ENCODE measurements around the gene KANK4. TPM values are rescaled to one million over a fixed set of nuclear protein-coding genes. Genes with fewer than 3 reads are reported as not detected.

The KANK4 gene
- total and polyA plus RNA-seq, 2 of the 4 experiments (the other 2 are of a cell fraction), result not detected

GRCh38 chr1:62361431-62361830 is 42.2 kb upstream of the KANK4 start:
- H4K20me1 ChIP-seq (ENCODE audit: insufficient read depth, low read length), result no peaks in the 10 kb centered on the region
- H3K9me1 ChIP-seq (ENCODE audit: insufficient read depth, low read length), result no peaks in the 10 kb centered on the region
- WGBS, 2 experiments (ENCODE audit: extremely low coverage in 2 of 2, insufficient read length in 1 of 2), result 46% methylated on average over 2 of the region's 4 CpGs; no CpG with 5 or more reads in 1 of the 2 experiments
- BruUV-seq (replicated peaks), result no TSS peak
- H3K36me3 ChIP-seq (ENCODE audit: control insufficient read depth, insufficient read depth, low read length), result no peaks in the 10 kb centered on the region
- no peaks in the 10 kb centered on the region for H3K9me3 ChIP-seq (ENCODE audit: control insufficient read depth, insufficient read depth, low read length)
- H3K4me3 ChIP-seq (ENCODE audit: insufficient read depth, low read depth, low read length), result no peak overlapping the region
- H3K14ac ChIP-seq (replicated peaks; ENCODE audit: low read depth, low read length), result no peak overlapping the region
- H2AFZ ChIP-seq (replicated peaks; ENCODE audit: low read length, poor library complexity), result no peak overlapping the region
- no peak for ATAC-seq (ENCODE audit: low read depth)
- H3K27me3 ChIP-seq (ENCODE audit: control insufficient read depth, insufficient read depth, low read length), result no peaks in the 10 kb centered on the region
- in situ Hi-C loops (cut with MboI; ENCODE audit: low sequenced_read_pairs) (no loop called here), dilution Hi-C loops (cut with HindIII; ENCODE audit: low sequenced_read_pairs, unreplicated experiment) (no loop called here), intact Hi-C loops (cut with micrococcal nuclease) (no loop called here)
- no peak overlapping the region for H2AK9ac ChIP-seq (replicated peaks; ENCODE audit: low read depth, low read length, poor library complexity)
- no peak for DNase-seq
- no peak overlapping the region for H2BK20ac ChIP-seq (ENCODE audit: low read depth, low read length)
- no peak overlapping the region for H3K4me2 ChIP-seq (ENCODE audit: low read depth, low read length)
- H3K56ac ChIP-seq (ENCODE audit: extremely low read depth, insufficient read depth, low read length), result no peak overlapping the region
- H3K23ac ChIP-seq (ENCODE audit: low read depth, low read length), result no peak overlapping the region
- no peaks in the 10 kb centered on the region for H3K79me1 ChIP-seq (ENCODE audit: low read depth in 1 of 2, low read length in 2 of 2)
- no peaks in the 10 kb centered on the region for H3K4me1 ChIP-seq (ENCODE audit: control insufficient read depth, insufficient read depth, low read length)
- H2BK5ac ChIP-seq (ENCODE audit: low read depth, low read length, poor library complexity, severe bottlenecking), result no peak overlapping the region
- POLR2A ChIA-PET (ENCODE audit: unreplicated experiment), result no interaction called here
- no peak overlapping the region for H3K18ac ChIP-seq (ENCODE audit: low read depth, low read length)
- H3K4ac ChIP-seq (ENCODE audit: low read depth, low read length), result no peak overlapping the region
- H4K8ac ChIP-seq (ENCODE audit: low read depth in 2 of 2, low read length in 2 of 2), result no peak overlapping the region
- H4K91ac ChIP-seq (ENCODE audit: insufficient read depth, low read depth, low read length), result no peak overlapping the region
- no peak overlapping the region for H2BK15ac ChIP-seq (ENCODE audit: low read depth, low read length)
- H3K27ac ChIP-seq (ENCODE audit: insufficient read depth, low read length), result no peak overlapping the region
- CTCF ChIA-PET, result no interaction called here
- H3K9ac ChIP-seq (ENCODE audit: low read depth, low read length), result no peak overlapping the region
- H2AK5ac ChIP-seq (ENCODE audit: low read depth, low read length), result no peak overlapping the region
- no peak for TF ChIP-seq BHLHE40 (IDR thresholded peaks at IDR 0.05; ENCODE audit: low read depth, low read length)
- TF ChIP-seq MXI1 (IDR thresholded peaks at IDR 0.05; ENCODE audit: borderline replicate concordance, low read depth, low read length), result no peak
- TF ChIP-seq MAZ (IDR thresholded peaks at IDR 0.05; ENCODE audit: borderline replicate concordance, low read depth, low read length), result no peak
- no peak for TF ChIP-seq RFX5 (IDR thresholded peaks at IDR 0.05; ENCODE audit: low read depth, low read length)
- TF ChIP-seq RCOR1 (IDR thresholded peaks at IDR 0.05; ENCODE audit: insufficient replicate concordance, low read length), result no peak
- H4K5ac ChIP-seq (ENCODE audit: low read depth, low read length), result no peak overlapping the region
- H2BK120ac ChIP-seq (ENCODE audit: low read depth, low read length), result no peak overlapping the region

All from IMR-90 (cell line).